B cell (primary cell): ENCODE data around the gene FAM120B. TPM values are rescaled to one million over a fixed set of nuclear protein-coding genes. Genes with fewer than 3 reads are reported as not detected.

Experiments used
- ATAC-seq: fragments of 200-7000 bp; cut with Tn5 transposase; one replicate; pipeline ENCODE4 v1.10.0; 2021; ENCODE audit warnings: low read depth, mild to moderate bottlenecking, moderate number of reproducible peaks, moderate library complexity
- CTCF ChIA-PET: fragments of 350-600 bp; sonication (Branson Sonifier 250); formaldehyde crosslinking; loops from one replicate; lab custom pipeline; 2021; ENCODE audit warnings: antibody characterized with exemption, inconsistent platforms; lab: Charles Lee
- POLR2A ChIA-PET: fragments of 350-600 bp; sonication (Branson Sonifier 250); formaldehyde crosslinking; loops from one replicate; lab custom pipeline; 2021; ENCODE audit warnings: antibody characterized with exemption; lab: Charles Lee
- DNase-seq: peaks from one replicate; pipeline ENCODE4 v3.0.0; 2013
- H2AFZ ChIP-seq: 2 replicates; pipeline ENCODE4 v1.6.1; 2012; ENCODE audit warnings: mild to moderate bottlenecking, low read depth, low read length; ENCODE audit not compliant: insufficient read depth, poor library complexity, severe bottlenecking
- H3K27ac ChIP-seq, 2 donors: 1 replicate in 1 of 2; 2 replicates in 1 of 2; pipeline ENCODE4 v1.5.1; 2012 to 2013; ENCODE audit warnings: low read length in 2 of 2, mild to moderate bottlenecking in 2 of 2, moderate library complexity in 1 of 2
- H3K27me3 ChIP-seq, 4 experiments: fragments of 200-600 bp in 1 of 4; sonication (generic) in 1 of 4; replicated peaks in 1 of 4; 1 replicate in 2 of 4; 2 replicates in 2 of 4; pipeline versions ENCODE4 v1.6.1 to v1.7.0; 2013 to 2016; ENCODE audit warnings: low read length in 3 of 4, mild to moderate bottlenecking in 2 of 4, mixed read lengths in 1 of 4, moderate library complexity in 1 of 4; ENCODE audit not compliant: insufficient read depth in 4 of 4, control insufficient read depth in 3 of 4; ENCODE audit errors: control extremely low read depth in 1 of 4
- H3K36me3 ChIP-seq, 2 experiments: replicated peaks in 1 of 2; 1 replicate in 1 of 2; 2 replicates in 1 of 2; pipeline versions ENCODE4 v1.6.1 to v1.7.1; 2013; ENCODE audit warnings: low read length in 1 of 2; ENCODE audit not compliant: insufficient read depth in 2 of 2, control insufficient read depth in 1 of 2; ENCODE audit errors: control extremely low read depth in 1 of 2, extremely low read depth in 1 of 2
- H3K4me1 ChIP-seq, 2 donors: fragments of 200-600 bp in 1 of 2; sonication (generic) in 1 of 2; 1 replicate in 1 of 2; 2 replicates in 1 of 2; pipeline versions ENCODE4 v1.5.1 to v1.6.1; 2013 to 2017; ENCODE audit warnings: low read length in 2 of 2; ENCODE audit not compliant: control insufficient read depth in 2 of 2, insufficient read depth in 2 of 2
- H3K4me2 ChIP-seq: replicated peaks from 2 replicates; pipeline ENCODE3; 2012; ENCODE audit warnings: mild to moderate bottlenecking, low read depth, low read length; ENCODE audit not compliant: poor library complexity, severe bottlenecking
- H3K4me3 ChIP-seq, 5 experiments: fragments of 200-600 bp in 1 of 5; sonication (generic) in 1 of 5; 1 replicate in 3 of 5; 2 replicates in 2 of 5; pipeline versions ENCODE4 v1.5.1 to v1.7.0; 2011 to 2016; ENCODE audit warnings: low read length in 4 of 5, mild to moderate bottlenecking in 4 of 5, low read depth in 2 of 5, control low read depth in 1 of 5, moderate library complexity in 1 of 5; ENCODE audit not compliant: insufficient read depth in 1 of 5; ENCODE audit errors: control extremely low read depth in 1 of 5, extremely low read depth in 1 of 5
- H3K79me2 ChIP-seq: fragments of 200-600 bp; sonication (generic); one replicate; pipeline ENCODE4 v1.6.0; 2016; ENCODE audit warnings: low read length; ENCODE audit not compliant: control insufficient read depth, insufficient read depth
- H3K9ac ChIP-seq: fragments of 200-600 bp; sonication (generic); 2 replicates; pipeline ENCODE4 v1.6.1; 2017; ENCODE audit warnings: mild to moderate bottlenecking, low read length, moderate library complexity
- H3K9me3 ChIP-seq, 3 donors: one replicate each; pipeline versions ENCODE4 v1.6.1 to v1.7.1; 2013; ENCODE audit warnings: low read length in 2 of 3; ENCODE audit not compliant: control insufficient read depth in 2 of 3, insufficient read depth in 1 of 3; ENCODE audit errors: control extremely low read depth in 1 of 3
- H4K20me1 ChIP-seq: 2 replicates; pipeline ENCODE4 v1.6.0; 2012; ENCODE audit warnings: mild to moderate bottlenecking, low read length; ENCODE audit not compliant: insufficient read depth, control insufficient read depth, poor library complexity, severe bottlenecking
- H3K27ac Mint-ChIP-seq: one replicate; pipeline ENCODE4 v1.8.0; 2021; ENCODE audit warnings: mixed read lengths
- H3K27me3 Mint-ChIP-seq: one replicate; pipeline ENCODE4 v1.8.0; 2021; ENCODE audit warnings: mixed read lengths
- H3K4me1 Mint-ChIP-seq: one replicate; pipeline ENCODE4 v1.8.0; 2021; ENCODE audit warnings: mixed read lengths
- H3K4me3 Mint-ChIP-seq: one replicate; pipeline ENCODE4 v1.8.0; 2021; ENCODE audit warnings: mixed read lengths
- H3K9me3 Mint-ChIP-seq: one replicate; pipeline ENCODE4 v1.8.0; 2022; ENCODE audit warnings: mixed read lengths; ENCODE audit not compliant: insufficient read depth
- CTCF ChIP-seq: fragments of 200-600 bp; IDR thresholded peaks from one replicate; pipeline ENCODE4 v1.8.0; 2022; ENCODE audit warnings: antibody characterized with exemption, mild to moderate bottlenecking
- EZH2 ChIP-seq: IDR thresholded peaks from 2 replicates; pipeline ENCODE4 v1.6.1; 2012; ENCODE audit warnings: borderline replicate concordance, low read depth, mild to moderate bottlenecking, moderate library complexity, low read length; ENCODE audit not compliant: insufficient read depth, poor library complexity, severe bottlenecking
- WGBS: methylation state at CpG from one replicate; pipeline ENCODE4 v1.1.5; 2013; ENCODE audit warnings: missing lambda C conversion rate; ENCODE audit not compliant: insufficient coverage; 5-methylcytosine and 5-hydroxymethylcytosine counted together
- intact Hi-C: fragments of 100-400 bp; cut with micrococcal nuclease; formaldehyde crosslinking; loops from one replicate; pipeline ENCODE4 v1.10.0; 2022
- polyA plus RNA-seq: library from polyadenylated mRNA; depleted of rRNA; stranded (reverse); fragments of >200 nt; gene quantifications from 2 replicates; pipeline ENCODE4 v1.2.3, GENCODE V29; 2012
- total RNA-seq, 2 donors: library from RNA; stranded (reverse); fragments of 120-200 nt in 1 of 2; gene quantifications; 1 replicate in 1 of 2; 2 replicates in 1 of 2; pipeline versions ENCODE4 v1.2.3 to v1.2.4, GENCODE V29; 2013 to 2022

The FAM120B gene
- total and polyA plus RNA-seq, 2 donors (not counting 1 experiment from before 2014, with no cell fraction given): 12.5 to 51.7 TPM

GRCh38 chr6:170261643-170262488, 44.7 kb upstream of the FAM120B start:
- H3K4me3 ChIP-seq: no peak overlapping the region
- no peak overlapping the region for H3K27ac ChIP-seq
- H2AFZ ChIP-seq: no peak overlapping the region
- peaks cover 22% of the 10 kb centered on the region for H3K27me3 Mint-ChIP-seq
- intact Hi-C loops: no loop called here
- H3K4me1 Mint-ChIP-seq: no peaks in the 10 kb centered on the region
- 87% methylated on average over 29 of the region's 32 CpGs for WGBS
- no peaks in the 10 kb centered on the region for H3K36me3 ChIP-seq
- ATAC-seq (no peak), DNase-seq (no peak)
- ChIA-PET POLR2A (no interaction called here), CTCF (no interaction called here)
- H3K9ac ChIP-seq: no peak overlapping the region
- H3K4me2 ChIP-seq: no peak overlapping the region
- no peaks in the 10 kb centered on the region for H3K4me1 ChIP-seq
- H3K9me3 Mint-ChIP-seq: no peaks in the 10 kb centered on the region
- H3K27ac Mint-ChIP-seq: no peak overlapping the region
- no peak overlapping the region for H3K4me3 Mint-ChIP-seq
- H4K20me1 ChIP-seq: no peaks in the 10 kb centered on the region
- peaks cover 0 to 4% (median 0%) of the 10 kb centered on the region in 3 donors for H3K9me3 ChIP-seq
- H3K27me3 ChIP-seq: peaks cover 0 to 17% (median 0%) of the 10 kb centered on the region in 4 experiments
- no peaks in the 10 kb centered on the region for H3K79me2 ChIP-seq
- no peak for TF ChIP-seq EZH2

GRCh38 chr6:170262489-170263088, 44.0 kb upstream of the FAM120B start:
- H3K27me3 Mint-ChIP-seq: peaks cover 19% of the 10 kb centered on the region
- H3K4me1 Mint-ChIP-seq: no peaks in the 10 kb centered on the region
- H3K27ac Mint-ChIP-seq: no peak overlapping the region
- POLR2A ChIA-PET: no interaction called here
- H3K27me3 ChIP-seq: peaks cover 0 to 17% (median 0%) of the 10 kb centered on the region in 4 experiments
- H3K9me3 ChIP-seq: peaks cover 0 to under 1% (median 0%) of the 10 kb centered on the region in 3 donors
- no peak overlapping the region for H3K4me3 Mint-ChIP-seq
- WGBS: 71% methylated on average over 19 of the region's 22 CpGs
- CTCF ChIA-PET: interaction anchor here (0.7 kb wide), 1 partner anchor 541 kb away, joined by 5 read pairs; no protein-coding TSS in a partner anchor
- H3K4me3 ChIP-seq: no peak overlapping the region
- no peak overlapping the region for H3K27ac ChIP-seq
- H2AFZ ChIP-seq: no peak overlapping the region
- H3K9me3 Mint-ChIP-seq: no peaks in the 10 kb centered on the region
- no peak for ATAC-seq
- H3K36me3 ChIP-seq: no peaks in the 10 kb centered on the region
- no peak for DNase-seq
- no peaks in the 10 kb centered on the region for H4K20me1 ChIP-seq
- no peaks in the 10 kb centered on the region for H3K79me2 ChIP-seq
- no peaks in the 10 kb centered on the region for H3K4me1 ChIP-seq
- H3K9ac ChIP-seq: no peak overlapping the region
- intact Hi-C loops: no loop called here
- no peak for TF ChIP-seq CTCF
- no peak for TF ChIP-seq EZH2
- no peak overlapping the region for H3K4me2 ChIP-seq
